Sciatic nerve (tissue), 2 donors: ENCODE data around the gene OTOS. TPM values are rescaled to one million over a fixed set of nuclear protein-coding genes. Genes with fewer than 3 reads are reported as not detected.

Experiments used
- ATAC-seq: fragments of 200-7000 bp; cut with Tn5 transposase; one replicate; pipeline ENCODE4 v1.9.1; 2020; ENCODE audit warnings: mild to moderate bottlenecking, moderate library complexity
- DNase-seq: peaks from one replicate; pipeline ENCODE4 v3.0.0-alpha.2; 2020; ENCODE audit warnings: low spot score
- intact Hi-C: fragments of 100-400 bp; cut with DNase I; formaldehyde crosslinking; loops from one replicate; pipeline ENCODE4 v1.14.2; 2022
- total RNA-seq: library from RNA; stranded (reverse); fragmentation: NEBNext Ultra II Directional; extraction: Animal tissue kit (Norgen Biotek cat#: 25700); gene quantifications from one replicate; pipeline ENCODE4 v1.2.1, GENCODE V29; 2021
- donor health status: DM: no; HTN: no; CAD: no.
- donor health status: DM: no; HTN: no; CAD: no.

Gene OTOS
- total RNA-seq, 1 donor from 2014 or later, result not detected

DNA sequence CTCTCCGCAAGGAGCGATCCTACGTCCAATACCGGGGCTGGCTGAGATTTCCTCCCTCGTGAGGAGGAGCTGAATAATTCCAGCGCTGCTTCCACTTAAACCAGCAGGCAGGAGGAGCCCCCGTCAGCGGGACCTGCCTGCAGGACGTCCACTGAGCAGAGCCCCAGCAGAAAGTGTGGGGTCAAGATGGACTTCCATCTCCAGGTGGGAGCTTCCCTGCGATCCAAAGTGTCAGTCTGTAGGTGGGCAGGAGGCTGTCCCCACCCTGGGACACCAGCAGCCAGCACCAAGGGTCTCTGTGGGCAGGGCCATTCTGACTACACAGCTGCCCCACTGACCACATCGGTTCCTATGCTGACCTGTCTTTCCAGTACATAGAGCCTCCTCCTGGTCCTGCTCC lies 462 bp upstream of the OTOS start:
- no peak for ATAC-seq
- intact Hi-C loops, result loop anchor here (5.0 kb wide), 1 partner anchor 79 kb away; no protein-coding TSS in a partner anchor
- DNase-seq, result peak; percentile 42

- DNase-seq (peak; percentile 31), ATAC-seq (no peak)
- intact Hi-C loops, result loop anchor here (5.0 kb wide), 1 partner anchor 78 kb away; no protein-coding TSS in a partner anchor
Observed at GRCh38 chr2:240139666-240140393, 628 bp downstream of the OTOS start.

DNA sequence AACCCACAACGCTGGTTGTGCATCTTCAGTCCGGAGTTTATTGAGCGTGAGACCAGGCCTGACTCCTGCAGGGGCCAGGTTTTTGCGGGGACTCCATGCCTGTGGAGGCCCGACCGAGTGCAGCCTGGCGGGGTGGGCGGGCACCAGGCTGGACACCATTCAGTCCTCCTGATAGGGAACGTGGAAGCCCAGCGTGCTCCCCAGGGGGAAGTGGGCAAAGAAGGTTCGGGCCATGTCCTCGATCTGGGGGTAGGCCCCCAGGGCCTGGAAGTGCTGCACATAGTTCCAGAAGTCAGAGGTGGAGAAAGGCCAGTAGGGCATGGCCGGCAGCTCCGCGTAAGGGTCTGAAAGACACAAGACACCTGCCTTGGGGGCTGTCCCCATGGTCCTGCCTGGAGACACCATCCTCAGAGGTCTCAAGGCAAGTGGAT lies 1.4 kb downstream of the OTOS start:
- DNase-seq, result peak; percentile 53
- intact Hi-C loops, result no loop called here
- no peak for ATAC-seq

- intact Hi-C loops, result no loop called here
Observed at GRCh38 chr2:240138254-240138984, 2.0 kb downstream of the OTOS start.

DNA sequence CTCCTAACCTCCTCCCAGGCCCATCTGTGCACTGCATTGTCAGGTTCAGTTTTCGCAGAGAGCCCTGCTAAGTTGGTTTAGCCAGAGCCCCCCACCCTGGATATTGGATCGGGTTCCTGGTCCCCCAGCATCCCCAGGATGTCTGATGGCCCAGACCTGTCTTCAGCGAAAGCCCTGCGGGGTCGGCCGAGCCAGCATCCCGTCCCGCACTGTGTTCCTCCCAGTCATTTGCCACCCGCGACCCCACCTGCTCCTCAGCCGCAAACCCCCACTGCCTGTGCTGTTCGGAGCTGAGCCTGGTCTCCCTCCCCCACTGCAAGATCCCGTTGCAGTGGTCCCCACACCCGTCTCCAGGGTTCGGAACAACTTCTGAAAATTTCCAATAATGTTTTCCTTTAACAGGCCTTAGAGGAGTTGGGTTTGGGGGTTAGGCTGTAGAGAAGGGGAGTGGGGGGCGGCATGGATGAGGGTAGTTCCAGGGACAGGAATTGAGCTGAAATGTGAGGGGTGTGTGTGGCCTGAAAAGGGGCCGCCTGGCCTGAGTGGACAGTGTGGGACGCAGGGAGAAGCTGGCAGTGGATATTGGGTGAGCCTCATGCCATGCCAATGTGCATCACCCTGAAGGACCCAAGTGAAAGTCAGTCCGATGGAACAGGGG lies 2.7 kb downstream of the OTOS start:
- DNase-seq (peak; percentile 50), ATAC-seq (no peak)
- intact Hi-C loops, result no loop called here

More at GRCh38 chr2:240138254-240138984, 2.0 kb downstream of the OTOS start:
- DNase-seq (peak; percentile 32), ATAC-seq (no peak)

DNA sequence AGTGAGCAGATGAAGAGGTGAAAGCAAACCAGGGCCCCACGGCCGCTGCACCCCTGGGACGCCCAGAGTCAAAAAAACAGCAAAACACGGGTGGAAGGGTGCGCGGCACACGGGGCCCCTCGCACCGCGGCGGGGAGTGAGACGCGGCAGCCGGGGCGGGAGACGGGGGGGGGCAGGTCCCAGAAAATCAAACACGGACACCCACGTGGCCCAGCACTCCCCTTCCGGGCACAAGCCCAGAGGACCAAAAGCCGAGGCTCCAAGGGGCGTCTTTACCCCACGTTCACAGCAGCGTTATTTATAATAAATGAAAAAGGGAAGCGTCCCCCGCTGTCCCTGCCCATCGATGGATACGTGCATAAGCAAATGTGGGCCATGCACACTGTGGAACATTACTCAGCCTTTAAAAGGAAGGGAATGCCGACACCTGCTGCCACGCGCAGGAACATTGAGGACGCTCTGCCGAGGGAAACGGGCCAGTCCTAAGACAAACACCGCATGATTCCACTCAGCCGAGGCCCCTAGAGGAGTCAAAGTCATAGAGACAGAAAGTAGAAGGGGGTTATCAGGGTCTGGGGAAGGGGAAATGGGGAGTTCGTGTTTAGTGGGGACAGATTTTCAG lies 3.7 kb downstream of the OTOS start:
- intact Hi-C loops, result no loop called here
- DNase-seq, result peak; percentile 56
- ATAC-seq, result peak; percentile 16

DNA sequence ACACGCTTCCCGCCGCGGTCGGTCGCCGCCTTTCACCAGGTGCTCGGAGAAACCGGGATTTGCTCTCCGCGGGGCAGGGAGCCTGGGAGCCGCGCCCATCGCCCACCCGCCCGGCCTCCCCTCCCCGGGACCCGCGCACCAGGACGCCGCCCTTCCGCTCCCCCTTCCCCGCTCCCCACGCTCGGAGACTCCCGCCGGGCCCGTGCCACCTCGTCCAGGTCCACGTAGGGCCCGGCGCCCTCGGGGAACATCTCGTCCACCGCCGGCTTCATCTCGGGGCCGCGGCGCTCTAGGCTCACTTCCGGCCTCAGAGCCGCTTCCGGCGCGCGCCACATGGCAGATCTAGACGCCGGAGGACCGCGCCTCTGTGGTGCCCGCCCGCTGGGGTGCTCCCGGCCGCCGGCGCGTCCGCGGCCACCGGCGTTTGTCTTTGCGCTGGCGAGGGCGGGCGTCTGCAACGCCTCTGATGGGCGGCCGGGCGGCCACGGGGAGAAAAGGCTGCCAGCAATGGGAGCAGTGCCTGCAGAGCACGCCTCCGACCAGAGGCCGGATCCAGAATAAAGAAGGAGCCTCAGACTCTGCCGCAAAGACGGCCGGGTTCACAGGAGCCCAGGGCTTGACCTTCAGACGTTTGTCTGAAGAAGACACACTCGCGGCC lies 4.3 kb downstream of the OTOS start, which contains the start of gene COPS9:
TSS of gene COPS9 (minus strand) at position 293 of the 658 bp plus-strand sequence. CDS start at position 272, 21 bp downstream.
- intact Hi-C loops, result no loop called here
- ATAC-seq, result peak; percentile 96

GRCh38 chr2:240135706-240136012 lies 4.8 kb downstream of the OTOS start:
- no peak for ATAC-seq
- intact Hi-C loops, result no loop called here
- peak; percentile 10 for DNase-seq

More for the DNA sequence above, 4.3 kb downstream of the OTOS start, which contains the start of gene COPS9:
- peak; percentile 87 for DNase-seq

DNA sequence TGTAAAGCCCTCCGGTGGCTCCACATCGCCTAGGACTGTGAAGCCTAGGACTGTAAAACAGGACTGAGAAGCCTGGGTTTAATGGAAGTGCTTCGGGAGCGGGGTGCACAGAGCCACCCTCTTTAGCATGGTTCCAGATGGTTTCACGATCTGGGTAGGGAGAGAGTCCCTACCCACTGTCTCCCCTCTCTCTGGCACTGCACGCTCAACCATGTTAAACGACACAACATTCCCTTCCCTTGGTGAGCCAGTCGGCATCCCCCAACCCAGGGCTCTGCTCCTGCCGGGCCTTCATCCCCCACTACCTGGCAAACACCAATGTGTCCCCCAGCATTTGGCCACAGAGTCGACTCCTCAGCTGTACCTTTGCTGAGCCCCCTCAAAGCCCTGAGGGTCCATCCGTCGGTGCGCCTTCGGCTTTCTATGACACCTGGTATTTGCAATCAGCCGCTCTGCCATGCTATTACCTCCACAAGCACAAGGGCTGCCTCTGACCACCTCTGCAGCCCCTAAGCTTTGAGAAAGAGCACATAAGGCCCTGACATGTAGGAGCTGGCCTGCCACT lies 5.4 kb downstream of the OTOS start:
- DNase-seq (peak; percentile 35), ATAC-seq (no peak)
- intact Hi-C loops, result no loop called here

GRCh38 chr2:240134466-240134865 lies 6.0 kb downstream of the OTOS start:
- intact Hi-C loops, result no loop called here

GRCh38 chr2:240133401-240133800 lies 7.1 kb downstream of the OTOS start:
- no peak for ATAC-seq
- peak; percentile 36 for DNase-seq

More at GRCh38 chr2:240134466-240134865, 6.0 kb downstream of the OTOS start:
- ATAC-seq (no peak), DNase-seq (no peak)

DNA sequence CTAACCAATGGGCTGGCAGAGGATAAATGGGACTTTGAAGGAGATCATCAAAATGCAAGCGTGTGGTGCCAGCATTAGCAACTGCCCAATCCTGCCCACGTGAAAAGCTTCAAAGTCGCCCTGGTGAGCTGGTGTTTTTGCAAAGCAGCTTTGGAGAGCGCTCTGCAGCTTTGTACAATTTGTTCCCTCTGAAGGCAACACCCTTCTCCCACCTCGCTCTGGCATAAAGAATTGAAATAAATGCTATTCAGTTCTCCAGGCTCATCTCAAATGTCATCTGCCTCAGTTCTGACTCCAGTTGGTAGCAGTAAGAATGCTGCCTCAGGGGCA lies 7.8 kb downstream of the OTOS start:
- intact Hi-C loops, result no loop called here
- DNase-seq, result peak; percentile 15
- ATAC-seq, result no peak

More at GRCh38 chr2:240133401-240133800, 7.1 kb downstream of the OTOS start:
- intact Hi-C loops, result no loop called here

DNA sequence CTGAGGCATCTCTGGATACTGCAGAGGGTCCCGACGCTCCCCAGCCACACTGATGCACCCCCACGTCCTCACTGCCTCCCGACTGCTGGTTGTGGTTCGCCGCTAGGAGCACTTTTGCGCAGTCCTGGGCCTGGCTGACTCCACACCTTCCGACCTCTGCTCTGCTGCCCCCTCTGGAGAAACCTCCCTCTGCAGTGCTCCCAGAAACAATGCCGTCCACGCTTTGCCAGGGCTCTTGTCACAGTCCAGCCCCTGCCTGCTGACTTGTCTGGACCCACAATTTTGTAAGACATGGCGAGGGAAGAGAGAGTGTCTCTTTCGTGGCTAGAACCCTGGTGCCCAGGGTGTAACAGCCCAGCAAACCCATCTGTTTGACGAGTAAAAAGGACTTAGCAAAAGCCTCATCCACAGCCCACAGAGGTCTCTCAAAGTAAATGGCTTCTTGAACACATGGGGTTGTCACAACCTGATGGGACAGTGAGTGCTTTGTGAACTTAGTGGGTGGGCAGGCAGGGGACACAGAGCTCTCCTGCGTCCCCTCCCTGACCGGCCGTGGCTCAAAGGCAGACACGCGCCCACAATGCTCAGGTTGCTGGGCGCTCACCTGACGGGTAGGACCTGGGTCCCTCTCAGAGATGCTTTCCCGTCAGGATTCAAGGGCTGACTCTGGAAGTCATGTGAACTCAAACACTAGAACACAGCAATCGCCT lies 8.4 kb downstream of the OTOS start:
- peak; percentile 36 for DNase-seq
- ATAC-seq, result no peak
- intact Hi-C loops, result no loop called here

DNA sequence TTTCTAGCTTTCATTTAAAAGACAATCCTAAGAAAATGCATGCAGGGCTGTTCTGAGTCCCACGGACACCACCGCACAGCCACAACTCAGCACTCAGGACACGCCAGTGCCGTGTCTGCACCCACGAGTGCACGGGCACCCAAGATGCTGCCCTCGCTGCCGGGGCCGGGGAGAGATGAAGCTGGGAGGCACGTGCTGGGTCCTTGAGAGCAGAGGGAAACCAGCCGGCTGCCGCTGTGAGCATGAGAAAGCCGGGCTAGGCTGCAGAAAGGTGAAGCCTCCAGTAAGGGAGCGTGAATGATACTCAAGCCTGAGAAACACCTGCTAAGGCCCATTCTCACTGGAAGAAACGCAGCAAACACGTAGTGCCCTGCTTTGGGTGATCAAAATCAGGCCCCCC lies 9.2 kb downstream of the OTOS start:
- intact Hi-C loops, result no loop called here
- DNase-seq, result peak; percentile 18
- ATAC-seq, result no peak

- intact Hi-C loops, result no loop called here
- ATAC-seq (no peak), DNase-seq (no peak)
Observed at GRCh38 chr2:240130393-240131195, 9.9 kb downstream of the OTOS start.

DNA sequence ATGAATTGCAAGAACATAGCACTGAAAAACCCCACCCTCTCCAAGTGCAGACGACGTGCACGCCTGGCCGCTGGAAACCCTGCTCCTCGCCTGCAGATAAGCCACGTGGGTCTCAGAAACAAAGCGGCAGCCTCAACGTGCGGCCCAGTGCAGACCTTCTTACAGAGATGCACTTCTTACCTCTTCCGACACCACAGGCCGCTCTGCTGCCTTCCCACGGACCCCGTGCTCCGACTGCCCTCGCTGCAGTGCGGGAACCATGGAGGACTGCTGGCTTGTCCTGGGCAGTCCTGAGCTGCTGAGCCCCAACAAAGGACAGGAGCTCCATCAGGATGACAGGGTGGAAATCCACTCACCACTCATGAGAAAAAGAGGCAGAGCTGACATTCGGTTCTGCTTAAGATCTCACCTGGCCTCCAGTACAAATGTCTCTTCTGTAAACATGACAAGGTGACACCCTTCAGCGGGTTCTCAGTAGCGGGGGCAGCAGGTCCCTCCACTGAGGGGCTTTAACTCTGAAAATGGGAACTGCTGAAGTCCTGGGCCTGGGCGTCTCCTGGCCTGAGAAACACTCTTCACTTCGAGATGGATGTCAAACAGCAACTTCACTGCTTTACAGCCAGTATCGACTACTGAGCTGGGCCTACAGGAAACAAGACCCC lies 10.6 kb downstream of the OTOS start:
- intact Hi-C loops, result no loop called here
- ATAC-seq (no peak), DNase-seq (peak; percentile 47)

DNA sequence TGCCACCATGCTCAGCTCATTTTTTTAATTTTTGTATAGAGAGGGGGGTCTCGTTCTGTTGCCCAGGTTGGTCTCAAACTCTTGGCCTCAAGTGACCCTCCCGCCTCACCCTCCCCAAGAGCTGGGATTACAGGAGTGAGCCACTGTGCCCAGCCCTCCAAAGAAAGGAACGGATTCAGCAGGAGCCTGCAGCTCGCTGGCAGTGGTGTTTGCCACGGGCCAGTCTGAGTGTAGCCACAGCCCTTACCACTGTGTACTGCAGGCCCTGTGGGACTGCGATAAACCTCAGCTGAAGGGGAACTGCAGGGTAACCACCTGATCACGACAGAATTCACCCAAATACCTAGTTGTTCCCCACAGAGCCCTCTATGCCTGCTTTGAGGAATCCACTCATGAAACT lies 11.1 kb downstream of the OTOS start:
- ATAC-seq (no peak), DNase-seq (peak; percentile 35)
- intact Hi-C loops, result no loop called here
